DMS79 (cell line): ENCODE data around the gene GPR152.
A peak's percentile ranks its signal among the peaks of the same experiment; 100 is the strongest.
"Not testable (repeated sequence)": the region's sequence is repeated elsewhere in the genome, so short reads cannot be mapped to it uniquely, and the experiment has no call there.

Experiments
- DNase-seq: peaks from one replicate; lab custom pipeline; 2025; lab: John Stamatoyannopoulos, UW

Gene GPR152

DNA sequence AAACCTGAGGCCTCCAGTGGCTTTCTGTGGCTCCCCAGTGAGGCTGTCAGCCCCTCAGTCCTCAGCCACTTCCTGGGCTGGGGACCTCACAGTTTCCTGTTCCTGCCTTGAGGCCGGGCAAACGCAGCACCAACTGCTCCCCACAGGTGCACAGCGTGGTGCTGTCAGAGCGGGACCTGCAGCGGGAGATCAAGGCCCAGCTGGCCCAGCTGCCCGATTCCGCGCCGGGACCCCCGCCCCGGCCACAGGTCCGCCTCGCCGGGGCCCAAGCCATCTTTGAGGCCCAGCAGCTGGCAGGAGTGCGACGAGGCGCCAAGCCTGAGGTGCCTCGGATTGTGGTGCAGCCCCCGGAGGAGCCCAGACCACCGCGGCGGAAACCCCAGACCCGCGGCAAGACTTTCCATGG lies 43.3 kb downstream of the GPR152 start:
- no peak for DNase-seq

DNA sequence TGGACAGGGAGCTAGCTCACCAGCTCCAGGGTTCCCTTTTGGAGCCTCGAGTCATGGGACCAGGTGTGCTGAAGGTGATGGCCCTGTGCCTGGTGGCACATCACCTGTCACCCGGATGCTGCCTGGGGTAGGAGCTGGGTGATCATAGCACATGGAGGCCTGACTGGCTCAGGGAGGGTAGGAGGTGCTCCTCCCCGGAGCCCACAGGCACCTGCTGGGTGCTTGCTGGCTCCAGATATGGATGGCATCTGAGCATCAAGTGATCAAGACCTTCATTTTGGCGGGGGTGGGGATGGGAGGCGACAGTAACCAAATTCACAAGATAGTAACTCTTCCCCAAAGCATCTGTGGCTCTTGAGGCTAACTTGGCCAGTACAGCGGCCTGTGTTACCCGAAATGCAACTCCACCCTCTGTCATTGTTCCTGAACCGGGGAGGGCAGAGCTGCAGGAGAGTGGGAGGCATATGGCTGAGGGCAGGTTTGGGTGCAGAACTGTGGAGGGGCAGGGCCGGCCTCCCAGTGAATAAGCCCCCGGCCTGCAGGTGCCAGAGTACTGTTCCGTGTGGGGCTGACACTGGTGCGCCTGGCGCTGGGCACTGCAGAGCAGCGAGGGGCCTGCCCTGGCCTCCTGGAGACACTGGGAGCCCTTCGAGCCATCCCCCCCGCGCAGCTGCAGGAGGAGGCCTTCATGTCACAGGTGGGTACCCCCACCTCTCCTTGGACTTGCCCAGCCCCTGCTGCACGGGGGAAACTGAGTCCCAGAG lies 43.9 kb downstream of the GPR152 start:
- DNase-seq = no peak

DNA sequence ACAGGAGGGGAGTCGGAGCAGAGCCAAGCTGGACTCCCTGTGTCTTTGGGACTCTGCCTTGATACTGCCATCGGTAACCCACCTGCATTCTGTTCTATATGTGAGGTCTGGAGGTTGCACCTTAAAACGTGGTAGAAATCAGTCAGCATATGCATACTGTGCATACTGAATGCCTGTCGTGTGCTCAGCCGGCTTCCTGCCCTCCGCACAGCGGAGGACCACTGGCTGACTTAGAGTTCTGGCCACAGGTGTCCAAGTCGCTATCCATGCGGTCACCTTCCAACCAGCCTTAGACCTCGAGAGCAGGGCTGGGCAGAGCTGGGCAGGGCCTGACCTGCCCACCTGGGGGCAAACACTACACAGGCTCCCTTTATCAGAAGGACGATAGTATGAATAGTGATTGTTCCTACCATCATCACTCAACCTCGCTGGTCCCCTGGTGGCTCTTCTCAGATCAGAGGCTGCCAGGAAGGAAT lies 44.8 kb downstream of the GPR152 start:
- DNase-seq = no peak

DNA sequence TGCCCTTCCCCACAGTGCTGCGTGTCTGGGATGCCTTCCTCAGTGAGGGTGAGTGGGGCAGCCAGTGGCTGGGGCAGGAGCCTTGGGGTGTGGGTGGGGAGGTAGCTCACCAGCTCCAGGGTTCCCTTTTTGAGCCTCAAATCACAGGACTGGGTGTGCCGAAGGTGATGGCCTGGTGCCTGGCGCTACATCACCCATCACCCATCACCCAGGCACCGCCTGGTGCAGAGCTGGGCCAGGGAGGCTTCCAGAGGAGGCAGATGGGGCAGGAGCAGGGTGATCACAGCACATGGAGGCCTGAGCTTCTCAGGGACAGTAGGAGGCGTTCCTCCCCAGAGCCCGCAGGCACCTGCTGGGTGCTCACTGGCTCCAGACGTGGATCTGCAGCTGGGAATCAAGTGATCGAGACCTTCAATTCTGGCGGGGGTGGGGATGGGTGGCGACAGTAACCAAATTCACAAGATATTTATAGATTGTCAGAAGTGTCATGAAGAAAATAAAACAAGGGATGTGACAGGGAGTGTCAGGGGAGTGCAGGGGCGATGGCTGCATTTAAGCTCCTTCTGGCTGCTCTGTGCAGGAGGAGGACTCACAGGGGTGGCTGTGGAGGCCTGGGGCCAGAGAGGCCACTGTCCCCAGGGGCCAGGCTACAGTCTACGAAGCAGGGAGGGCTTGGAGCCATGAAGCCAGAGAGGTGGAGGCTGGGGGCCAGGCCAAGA lies 45.4 kb downstream of the GPR152 start:
- DNase-seq = no peak

DNA sequence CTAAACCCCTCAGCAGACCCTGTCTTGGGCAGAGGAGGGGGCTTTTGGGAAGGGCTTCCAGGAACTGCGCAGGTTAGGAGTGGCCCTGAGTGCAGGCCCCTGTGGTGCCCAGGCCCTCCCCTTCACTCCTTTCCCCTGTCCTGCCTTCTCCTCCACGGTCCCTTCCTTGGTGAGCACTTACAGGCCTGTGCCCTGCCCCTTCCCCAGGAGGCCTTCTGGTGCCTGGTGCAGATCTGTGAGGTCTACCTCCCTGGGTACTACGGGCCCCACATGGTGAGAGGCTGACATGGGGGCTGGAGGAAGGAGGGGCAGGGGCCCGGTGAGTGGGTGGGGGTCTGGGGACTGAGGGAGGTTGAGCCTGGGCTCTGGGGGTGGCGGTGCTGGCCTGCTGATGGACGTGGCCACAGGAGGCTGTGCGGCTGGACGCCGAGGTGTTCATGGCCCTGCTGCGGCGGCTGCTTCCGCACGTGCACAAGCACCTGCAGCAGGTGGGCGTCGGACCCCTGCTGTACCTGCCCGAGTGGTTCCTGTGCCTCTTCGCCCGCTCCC lies 46.0 kb downstream of the GPR152 start:
- DNase-seq = no peak

DNA sequence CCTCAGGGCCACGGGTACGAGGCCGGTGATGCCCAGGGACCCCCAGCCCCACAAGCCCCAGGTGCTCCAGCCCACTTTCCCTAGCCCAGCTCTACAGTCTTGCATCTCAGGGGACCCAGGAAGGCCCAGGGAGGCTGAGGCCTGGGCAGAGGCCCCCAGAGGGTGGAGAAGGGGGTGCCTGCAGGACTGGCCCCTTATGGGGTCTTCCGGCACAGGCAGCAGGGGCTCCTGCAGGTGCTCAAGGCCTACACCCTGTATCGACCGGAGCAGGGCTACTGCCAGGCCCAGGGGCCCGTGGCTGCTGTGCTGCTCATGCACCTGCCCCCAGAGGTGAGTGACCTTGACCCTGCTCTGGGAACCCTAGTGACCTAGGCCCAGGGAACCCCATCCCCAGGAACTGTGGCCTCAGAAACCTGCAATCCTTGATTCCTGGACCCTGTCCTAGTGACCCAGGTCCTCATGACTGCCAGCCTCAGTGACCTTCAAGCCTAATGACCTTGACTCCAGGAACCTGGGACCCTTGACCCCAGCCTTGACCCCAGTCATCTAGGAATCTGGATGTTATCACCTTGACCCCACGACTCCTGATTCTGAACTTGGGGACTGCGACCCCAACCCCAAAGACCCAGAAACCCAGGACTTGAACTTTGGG lies 46.7 kb downstream of the GPR152 start:
- DNase-seq = no peak

DNA sequence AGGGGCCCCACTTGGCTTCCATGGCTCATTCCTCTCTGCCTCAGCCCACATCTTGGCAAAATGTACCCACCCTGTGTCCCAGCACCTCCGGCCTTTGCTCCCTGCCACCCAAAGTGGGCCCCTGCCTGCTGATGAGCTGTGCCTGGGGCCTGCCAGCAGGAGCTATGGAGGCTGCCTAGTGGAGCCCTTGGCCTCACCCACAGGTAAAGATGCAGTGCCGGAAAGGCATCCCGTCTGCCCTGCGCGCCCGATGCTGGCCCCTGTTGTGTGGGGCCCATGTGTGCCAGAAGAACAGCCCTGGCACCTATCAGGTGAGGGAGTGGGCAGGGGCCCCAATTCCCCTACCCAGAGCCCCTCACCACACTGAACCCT lies 47.3 kb downstream of the GPR152 start:
- no peak for DNase-seq

DNA sequence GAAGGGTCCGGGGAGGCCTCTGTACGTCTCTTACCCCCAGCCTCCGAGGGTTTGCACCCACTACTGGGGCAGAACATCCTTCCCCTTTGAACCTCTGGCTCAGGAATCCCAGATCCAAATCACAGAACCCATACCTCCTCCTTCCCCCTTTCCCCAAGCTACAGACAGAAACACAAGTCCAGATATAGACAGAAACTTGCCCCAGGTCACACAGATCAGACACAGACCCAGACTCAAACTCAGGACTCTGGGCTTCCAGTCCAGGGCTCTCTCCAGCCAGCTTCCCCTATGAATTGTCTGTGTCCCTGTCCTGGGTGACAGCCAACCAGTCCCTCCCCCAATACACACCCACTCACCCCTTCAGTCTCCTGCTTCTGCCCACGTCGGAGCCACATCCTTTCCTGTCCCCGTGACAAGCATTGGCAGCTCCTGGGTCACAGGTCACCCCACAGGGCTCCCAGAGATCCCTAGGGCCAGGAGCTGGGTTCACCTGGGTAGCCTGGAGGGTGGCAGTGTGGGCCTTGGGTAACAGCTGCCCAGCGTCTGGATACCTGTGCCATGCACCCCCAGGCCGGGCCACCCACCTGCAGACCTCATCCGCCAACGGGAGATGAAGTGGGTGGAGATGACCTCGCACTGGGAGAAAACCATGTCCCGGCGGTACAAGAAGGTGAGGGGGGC lies 47.9 kb downstream of the GPR152 start:
- DNase-seq = no peak

DNA sequence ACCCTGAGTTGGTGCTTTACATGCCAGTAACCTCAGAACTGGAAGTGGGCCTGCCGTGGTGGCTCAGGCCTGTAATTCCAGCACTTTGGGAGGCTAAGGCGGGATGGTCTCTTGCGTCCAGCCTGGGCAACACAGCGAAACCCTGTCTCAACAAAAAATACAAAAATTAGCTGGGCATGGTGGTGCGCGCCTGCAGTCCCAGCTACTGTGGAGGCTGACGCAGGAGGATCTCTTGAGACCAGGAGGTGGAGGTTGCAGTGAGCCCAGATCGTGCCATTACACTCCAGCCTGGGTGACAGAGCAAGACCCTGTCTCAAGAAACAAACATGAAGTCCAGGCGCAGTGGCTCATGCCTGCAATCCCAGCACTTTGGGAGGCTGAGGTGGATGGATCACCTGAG lies 49.4 kb downstream of the GPR152 start:
- not testable (repeated sequence) for DNase-seq

DNA sequence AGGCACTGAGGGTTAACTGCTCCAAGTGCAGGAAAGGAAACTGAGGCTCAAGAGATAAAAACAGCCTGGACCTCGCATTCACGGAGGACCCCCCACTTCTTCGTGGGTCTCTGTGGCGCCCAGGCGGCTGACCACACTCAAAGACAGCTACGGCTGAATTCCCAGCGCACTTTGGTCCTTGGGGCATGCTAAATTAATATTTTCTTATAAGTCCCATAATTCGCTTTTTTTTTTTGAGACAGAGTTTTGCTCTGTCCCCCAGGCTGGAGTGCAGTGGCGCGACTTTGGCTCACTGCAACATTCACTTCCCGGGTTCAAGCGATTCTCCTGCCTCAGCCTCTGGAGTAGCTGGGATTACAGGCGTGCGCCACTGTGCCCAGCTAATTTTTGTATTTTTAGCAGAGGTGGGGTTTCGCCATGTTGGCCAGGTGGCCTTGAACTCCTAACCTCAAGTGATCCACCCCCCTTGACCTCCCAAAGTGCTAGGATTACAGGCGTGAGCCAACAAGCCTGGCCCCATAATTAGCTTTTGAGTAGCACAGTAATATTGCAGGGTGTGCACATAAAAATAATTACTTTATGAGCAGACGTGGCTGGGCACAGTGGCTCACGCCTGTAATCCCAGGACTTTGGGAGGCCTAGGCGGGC lies 50.2 kb downstream of the GPR152 start:
- DNase-seq = not testable (repeated sequence)

DNA sequence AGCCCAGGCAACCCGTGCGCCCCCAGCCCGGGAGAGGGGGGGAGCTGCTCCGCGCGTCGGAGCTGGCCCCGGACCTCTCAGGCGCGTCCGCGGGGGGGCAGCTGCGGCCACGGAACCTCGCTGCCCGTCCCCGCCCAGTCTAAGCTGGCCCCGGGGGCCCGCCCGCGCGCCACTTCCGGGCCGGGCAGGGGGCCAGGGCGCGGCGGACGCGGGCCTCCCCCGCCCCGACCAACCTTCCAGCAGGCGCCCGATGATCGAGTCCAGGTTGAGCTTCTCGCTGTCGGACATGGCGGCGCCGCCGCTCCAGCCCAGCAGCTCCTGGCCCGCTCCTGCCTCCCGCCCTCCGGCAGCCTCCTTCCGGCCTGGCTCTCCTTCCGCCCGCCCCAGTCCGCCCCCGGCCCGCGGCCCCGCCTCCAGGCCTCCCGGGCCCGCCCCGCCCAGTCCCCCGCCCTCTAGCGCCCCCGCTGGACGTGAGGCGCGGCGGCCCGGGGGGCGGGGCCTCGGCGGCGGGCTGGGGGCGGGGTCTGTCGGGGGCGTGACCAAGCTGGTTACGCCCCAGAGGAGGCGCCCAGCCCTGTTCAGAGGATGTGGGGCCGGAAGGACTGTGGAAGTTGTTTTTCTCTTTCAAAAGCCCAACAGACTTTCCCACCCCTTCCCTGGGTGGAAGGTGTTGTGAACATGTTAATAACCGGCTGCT lies 50.9 kb downstream of the GPR152 start, which contains the start of gene PPP1CA:
Gene PPP1CA (minus strand): TSS at position 364 of the 697 bp plus-strand sequence. CDS start 76 bp downstream, at position 288.
- DNase-seq = peak; percentile 68
